Measurements from ENCODE around the gene MPIG6B.

DNA sequence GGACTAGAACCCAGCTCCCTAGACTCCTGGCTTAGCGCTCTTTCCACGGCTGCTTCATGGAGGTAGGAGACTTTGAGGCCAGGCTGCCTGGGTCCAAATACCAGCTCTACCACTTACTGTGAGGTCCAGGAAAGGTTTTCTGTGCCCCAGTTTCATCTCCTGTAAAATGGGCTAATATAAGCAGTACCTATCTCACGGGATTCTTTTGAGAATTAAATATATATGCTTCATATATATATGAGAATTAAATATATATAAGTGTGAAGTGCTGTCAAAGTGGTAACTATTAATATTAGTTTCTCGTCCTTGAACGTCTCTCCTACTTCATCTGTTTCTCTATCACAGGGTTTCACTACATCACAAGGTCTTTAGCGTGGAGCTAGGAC, 32.1 kb upstream of the MPIG6B start:
- TF ChIP-seq POLR2A (IDR thresholded peaks at IDR 0.05) = no peak
- TF ChIP-seq, protein P1, sequence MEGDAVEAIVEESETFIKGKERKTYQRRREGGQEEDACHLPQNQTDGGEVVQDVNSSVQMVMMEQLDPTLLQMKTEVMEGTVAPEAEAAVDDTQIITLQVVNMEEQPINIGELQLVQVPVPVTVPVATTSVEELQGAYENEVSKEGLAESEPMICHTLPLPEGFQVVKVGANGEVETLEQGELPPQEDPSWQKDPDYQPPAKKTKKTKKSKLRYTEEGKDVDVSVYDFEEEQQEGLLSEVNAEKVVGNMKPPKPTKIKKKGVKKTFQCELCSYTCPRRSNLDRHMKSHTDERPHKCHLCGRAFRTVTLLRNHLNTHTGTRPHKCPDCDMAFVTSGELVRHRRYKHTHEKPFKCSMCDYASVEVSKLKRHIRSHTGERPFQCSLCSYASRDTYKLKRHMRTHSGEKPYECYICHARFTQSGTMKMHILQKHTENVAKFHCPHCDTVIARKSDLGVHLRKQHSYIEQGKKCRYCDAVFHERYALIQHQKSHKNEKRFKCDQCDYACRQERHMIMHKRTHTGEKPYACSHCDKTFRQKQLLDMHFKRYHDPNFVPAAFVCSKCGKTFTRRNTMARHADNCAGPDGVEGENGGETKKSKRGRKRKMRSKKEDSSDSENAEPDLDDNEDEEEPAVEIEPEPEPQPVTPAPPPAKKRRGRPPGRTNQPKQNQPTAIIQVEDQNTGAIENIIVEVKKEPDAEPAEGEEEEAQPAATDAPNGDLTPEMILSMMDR (IDR thresholded peaks at IDR 0.05) = no peak
